GM21786 (cell line): ENCODE data around the gene SMIM29.

Experiments
- ATAC-seq: cut with Tn5 transposase; IDR thresholded peaks from one replicate; pipeline ENCODE4 v1.9.1; 2021; ENCODE audit not compliant: unreplicated experiment

SMIM29 gene

DNA sequence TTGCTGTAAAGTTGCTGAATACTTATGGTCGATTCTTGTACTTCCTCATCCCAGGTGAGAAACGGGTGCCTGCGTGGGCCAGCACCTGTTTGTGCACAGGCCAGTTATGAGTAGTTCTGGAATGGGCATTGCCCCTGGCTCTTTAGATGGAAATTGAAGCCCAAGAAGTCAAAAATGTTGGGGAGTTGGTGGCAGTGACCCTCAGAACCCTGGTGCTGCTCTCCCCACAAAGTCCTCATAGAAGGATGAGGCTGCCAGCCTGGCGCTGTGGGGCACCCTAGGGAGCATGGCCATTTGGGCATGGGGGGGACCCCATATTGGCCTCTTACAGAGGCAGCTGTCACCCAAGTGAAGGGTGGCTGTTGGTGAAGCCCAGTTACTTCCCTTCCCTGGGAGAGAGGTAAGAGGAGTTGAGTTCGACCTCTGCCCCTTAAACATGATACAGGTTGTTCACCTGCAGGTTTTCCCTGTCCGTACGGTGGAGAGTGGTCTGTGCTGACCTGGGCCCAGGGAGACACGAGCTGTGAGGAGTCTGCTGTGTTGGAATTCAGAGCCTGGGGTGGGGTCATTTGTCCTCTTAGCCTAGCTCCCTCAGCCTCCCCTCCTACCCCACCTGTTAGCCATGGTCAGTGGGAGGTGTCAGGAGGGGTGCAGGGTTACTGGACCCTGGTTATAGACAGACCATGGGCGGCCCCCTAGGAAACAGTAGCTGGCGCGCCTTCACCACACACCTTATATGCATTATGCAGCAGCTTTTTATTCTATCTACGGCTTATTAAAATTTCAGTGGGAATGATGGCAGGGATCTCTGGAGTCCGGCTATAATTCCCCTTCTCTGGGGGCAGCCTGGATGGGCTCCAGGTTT, 7.2 kb downstream of the SMIM29 start:
- ATAC-seq = no peak

- ATAC-seq = no peak
These were observed 8.2 kb downstream of the SMIM29 start for GRCh38 chr6:34240329-34241248.

- no peak for ATAC-seq
These were observed 8.9 kb downstream of the SMIM29 start for GRCh38 chr6:34239893-34240292.

DNA sequence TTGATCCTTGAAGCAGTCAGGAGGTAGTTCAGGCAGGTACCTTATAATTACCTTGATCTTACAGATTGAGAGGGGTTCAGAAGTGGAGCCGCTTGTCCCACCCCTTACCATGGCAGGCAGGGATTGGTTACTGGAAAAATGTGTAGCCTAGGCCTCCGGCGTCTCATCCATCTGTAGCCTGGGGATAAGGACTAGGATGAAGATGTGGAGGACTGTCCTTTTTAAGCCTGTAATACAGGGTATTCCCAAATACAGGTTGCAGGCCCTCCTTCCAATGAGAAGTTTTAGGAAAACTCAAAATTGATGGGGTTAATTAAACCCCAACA, 9.3 kb downstream of the SMIM29 start:
- no peak for ATAC-seq

DNA sequence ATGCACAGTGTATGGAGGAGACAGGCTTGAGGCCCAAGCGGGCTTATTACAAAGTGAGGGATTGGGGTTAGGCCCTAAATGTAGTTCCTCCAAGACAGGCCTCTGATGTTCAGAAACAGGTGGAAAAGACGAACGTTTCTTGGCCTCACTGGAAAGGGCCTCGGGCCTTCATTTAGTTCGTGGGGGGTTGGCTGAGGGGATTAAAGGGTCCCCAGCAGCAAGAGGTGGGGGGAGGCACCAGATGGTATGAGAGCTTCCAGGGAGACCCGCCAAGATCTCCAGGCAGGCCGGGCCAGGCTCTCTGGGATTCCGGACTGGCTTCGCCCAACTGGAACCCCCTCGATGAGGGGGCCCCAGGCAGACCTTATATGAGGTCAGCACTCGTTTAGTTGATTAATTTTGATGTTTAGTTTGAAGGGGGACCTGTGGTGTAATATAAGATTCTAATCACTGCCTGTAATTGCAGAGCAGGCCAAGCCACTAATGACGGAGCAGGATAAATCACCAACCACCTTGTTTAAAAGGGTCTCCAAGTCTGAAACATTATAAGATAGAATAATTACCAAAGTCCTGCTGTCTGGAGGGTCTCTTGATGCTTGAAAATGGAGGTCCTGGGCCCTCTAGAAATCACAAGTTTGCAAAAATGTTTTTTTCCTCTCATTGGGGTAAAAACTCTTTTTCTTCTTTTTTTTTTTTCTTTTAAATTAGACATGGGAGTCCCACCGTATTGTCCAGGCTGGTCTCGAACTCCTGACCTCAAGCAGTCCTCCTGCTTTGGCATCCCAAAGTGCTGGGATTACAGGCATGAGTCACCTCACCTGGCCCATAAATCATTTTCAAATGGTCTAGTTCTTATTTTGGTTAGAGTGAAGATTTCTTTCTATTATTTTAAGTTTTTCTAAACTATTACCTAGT, 10.0 kb downstream of the SMIM29 start:
- ATAC-seq = no peak

GRCh38 chr6:34237722-34238584, 10.9 kb downstream of the SMIM29 start:
- no peak for ATAC-seq

DNA sequence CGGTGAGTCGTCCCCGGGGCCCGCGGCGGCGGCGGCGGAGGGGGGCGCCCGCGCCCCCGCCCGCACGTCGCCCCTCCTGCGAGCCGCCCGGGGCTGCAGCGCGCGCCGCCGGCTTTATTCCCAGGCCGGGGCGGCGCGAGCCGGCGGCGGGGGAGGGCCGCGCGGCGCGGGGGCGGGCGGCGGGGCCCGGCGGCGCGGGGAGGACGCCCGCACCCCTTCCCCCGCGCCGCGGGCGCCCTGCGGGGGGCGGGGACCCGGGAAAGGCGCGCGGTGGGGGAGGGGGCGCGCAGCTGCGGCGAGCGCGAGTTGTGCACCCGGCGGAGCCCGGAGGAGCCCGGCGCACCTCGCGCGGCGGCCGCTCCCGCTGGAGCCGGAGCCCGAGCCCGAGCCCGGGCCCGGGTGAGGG, 11.5 kb downstream of the SMIM29 start:
- ATAC-seq = no peak

- peak; percentile 63 for ATAC-seq
These were observed 12.1 kb downstream of the SMIM29 start, which contains the start of gene HMGA1 for GRCh38 chr6:34236443-34237315. HMGA1 (plus strand) TSS chr6:34236873; CDS start chr6:34240781, 3,908 bp downstream.

DNA sequence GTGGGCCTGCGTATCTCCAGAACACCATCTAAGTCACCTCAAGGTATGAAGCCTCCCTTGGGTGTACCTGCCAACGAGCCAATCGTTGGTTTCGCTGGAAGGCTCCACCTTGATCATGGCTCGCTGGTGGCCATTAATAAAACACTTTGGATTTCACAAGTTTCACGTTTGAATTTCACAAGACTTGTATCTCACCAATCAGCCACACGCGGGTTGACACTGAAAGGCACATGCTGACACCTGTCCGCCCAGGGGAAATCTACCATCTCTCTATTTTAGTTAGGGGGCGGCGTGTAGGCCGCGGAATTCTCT, 12.7 kb downstream of the SMIM29 start:
- no peak for ATAC-seq

GRCh38 chr6:34235307-34236130, 13.3 kb downstream of the SMIM29 start:
- no peak for ATAC-seq

GRCh38 chr6:34234667-34235306, 14.0 kb downstream of the SMIM29 start:
- no peak for ATAC-seq

- no peak for ATAC-seq
These were observed 14.9 kb downstream of the SMIM29 start for GRCh38 chr6:34233867-34234266.

DNA sequence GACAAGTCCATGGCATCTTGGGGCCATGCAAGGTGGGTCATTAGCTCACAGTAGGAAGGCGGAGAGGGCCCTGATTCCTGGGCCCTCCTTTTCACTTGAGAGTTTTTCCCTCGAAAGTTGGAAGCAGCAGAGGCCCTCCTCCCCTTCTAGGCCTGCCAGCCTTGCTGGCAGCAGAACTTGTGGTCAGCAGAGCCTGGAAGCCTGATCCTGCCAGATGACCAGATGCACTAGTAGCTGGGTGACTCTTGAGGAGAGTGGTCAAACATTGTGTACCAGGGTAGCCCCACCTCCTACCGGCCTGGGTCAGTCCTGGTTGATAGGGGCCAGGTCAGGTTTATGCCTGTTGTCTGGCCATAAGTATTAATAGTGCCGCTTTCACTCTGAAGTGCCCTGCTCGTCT, 15.9 kb downstream of the SMIM29 start:
- no peak for ATAC-seq

GRCh38 chr6:34231566-34232336, 17.1 kb downstream of the SMIM29 start:
- ATAC-seq = no peak

GRCh38 chr6:34230653-34231371, 18.0 kb downstream of the SMIM29 start:
- no peak for ATAC-seq

GRCh38 chr6:34229877-34230276, 18.9 kb downstream of the SMIM29 start:
- no peak for ATAC-seq
